ENCODE results near the gene SUN3. TPM values are rescaled to one million over a fixed set of nuclear protein-coding genes. Genes with fewer than 3 reads are reported as not detected.

SUN3 gene
- total and polyA plus RNA-seq, 9 of the 15 experiments (the other 6 are each of a cell fraction or from before 2014, with no cell fraction given), result 0.04 to 0.06 TPM; not detected in 7

- no peak for TF ChIP-seq ZBTB43 (CRISPR knock-in tag; IDR thresholded peaks at IDR 0.05)
- TF ChIP-seq SMARCB1 (IDR thresholded peaks at IDR 0.05; ENCODE audit: insufficient read length, low read depth), result no peak
Measured at GRCh38 chr7:48053736-48054135, 24.8 kb upstream of the SUN3 start (continued).

- Histone ChIP-seq H3K27me3 (ENCODE audit: control insufficient read depth in 2 of 2, insufficient read depth in 2 of 2, low read length in 2 of 2) (peaks cover 8 to 14% of the 10 kb centered on the region in 2 experiments; a peak in 4 of 5 replicates), H2AFZ (ENCODE audit: low read depth, low read length) (no peak overlapping the region), H3K79me2 (ENCODE audit: control insufficient read depth, insufficient read depth, low read length) (no peaks in the 10 kb centered on the region), H3K4me1 (replicated peaks in 1 of 2; ENCODE audit: control insufficient read depth in 2 of 2, insufficient read depth in 2 of 2, low read length in 2 of 2) (no peaks in the 10 kb centered on the region), H3K4me3 (no peak overlapping the region), H3K9me1 (ENCODE audit: control insufficient read depth, insufficient read depth, low read length) (no peaks in the 10 kb centered on the region), H4K20me1 (replicated peaks; ENCODE audit: control insufficient read depth, insufficient read depth, low read length) (no peaks in the 10 kb centered on the region), H3K9ac (ENCODE audit: insufficient read depth in 1 of 2, low read depth in 2 of 2, low read length in 2 of 2) (no peak overlapping the region), H3K36me3 (ENCODE audit: control insufficient read depth, insufficient read depth, low read length) (no peaks in the 10 kb centered on the region), H3K4me2 (ENCODE audit: insufficient read depth, low read length) (no peak overlapping the region), H3K27ac (ENCODE audit: extremely low read depth, low read depth, low read length) (no peak overlapping the region), H3K9me3 (replicated peaks; ENCODE audit: control insufficient read depth, insufficient read depth, low read depth, low read length) (no peaks in the 10 kb centered on the region)
- 0% methylated on average over 8 of the region's 8 CpGs for WGBS (ENCODE audit: insufficient coverage, low coverage, missing lambda C conversion rate)
- no peak for TF ChIP-seq ZNF639 (CRISPR knock-in tag; conservative IDR thresholded peaks at IDR 0.05 in 1 of 2, IDR thresholded peaks at IDR 0.05 in 1 of 2)
- TF ChIP-seq AFF1 (IDR thresholded peaks at IDR 0.05; ENCODE audit: low read depth in 1 of 2, partially characterized antibody in 2 of 2), result no peak
- 0 out of 2 replicates have a peak, but pooled peaks have one; percentile 24 for TF ChIP-seq TFE3 (CRISPR knock-in tag; IDR thresholded peaks at IDR 0.05)
- TF ChIP-seq ZNF589 (CRISPR knock-in tag; IDR thresholded peaks at IDR 0.05; ENCODE audit: low read depth), result no peak
- TF ChIP-seq CEBPB (tag; IDR thresholded peaks at IDR 0.05), result no peak
- no peak for TF ChIP-seq NR4A1 (CRISPR knock-in tag; IDR thresholded peaks at IDR 0.05)
- TF ChIP-seq NR4A1 (tag; IDR thresholded peaks at IDR 0.05), result no peak
- TF ChIP-seq HNRNPUL1 (IDR thresholded peaks at IDR 0.05; ENCODE audit: low read length), result no peak
- no peak for TF ChIP-seq ILK (tag; IDR thresholded peaks at IDR 0.05; ENCODE audit: borderline replicate concordance, low read depth)
- peak; percentile 74 for TF ChIP-seq FOSL1 (tag; conservative IDR thresholded peaks at IDR 0.05)
- ChIA-PET POLR2A (no interaction called here), CTCF (ENCODE audit: low intra/inter-chr PET ratio) (no interaction called here)
- intact Hi-C loops (cut with micrococcal nuclease), result no loop called here
- FAIRE-seq (no peak), ATAC-seq (no peak), DNase-seq (ENCODE audit: extremely low read depth in 1 of 4, low spot score in 3 of 4) (no peak)
- BruUV-seq (replicated peaks), result no TSS peak
- in situ Hi-C loops (cut with MboI), result no loop called here
Measured at GRCh38 chr7:48052748-48053147, 23.8 kb upstream of the SUN3 start.
